ENCODE data around the gene SLCO3A1.

SLCO3A1 gene

GRCh38 chr15:91853511-91853947, at the start of gene SLCO3A1:
TSS of gene SLCO3A1 (plus strand) at chr15:91853708.
- peak; percentile 10 for DNase-seq

GRCh38 chr15:91807122-91807521, 46.4 kb upstream of the SLCO3A1 start:
- DNase-seq: no peak

DNA sequence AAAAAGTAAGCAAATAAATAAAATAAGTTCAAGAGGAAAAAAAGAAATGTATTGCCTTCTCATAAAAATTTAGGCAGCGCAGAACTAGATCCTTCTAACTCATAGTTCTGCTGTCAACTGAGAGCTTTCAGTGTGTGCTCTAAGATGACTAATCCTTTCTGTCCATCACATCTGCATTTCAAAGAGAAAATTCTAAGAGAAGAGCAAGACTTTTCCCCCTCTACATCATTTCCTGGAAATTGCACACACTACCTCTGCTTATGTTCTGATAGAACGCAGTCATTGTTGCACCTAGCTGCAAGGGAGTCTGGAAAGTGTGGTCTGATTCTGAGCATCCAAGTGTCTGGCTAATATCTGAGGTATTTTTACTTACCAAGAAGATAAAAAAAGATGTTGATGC, 39.6 kb upstream of the SLCO3A1 start:
- no peak for DNase-seq

DNA sequence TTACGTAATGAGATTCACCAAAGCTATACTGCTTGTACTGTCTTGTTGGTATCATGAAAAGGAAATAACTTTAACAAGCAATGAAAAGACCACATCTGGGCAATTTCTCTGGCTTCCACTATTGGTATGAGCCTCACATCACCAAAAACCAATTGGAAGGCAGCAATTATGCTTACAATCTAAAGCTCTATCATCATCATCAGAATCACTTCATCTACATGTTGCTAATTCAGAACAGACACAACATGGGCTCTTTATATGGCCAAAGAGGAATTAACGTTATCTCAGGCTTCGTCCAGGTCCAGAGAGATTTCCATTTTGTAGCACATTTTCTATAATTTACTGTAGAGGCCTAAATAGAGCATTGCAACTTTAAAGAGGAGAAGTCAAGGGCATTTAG, 36.6 kb upstream of the SLCO3A1 start:
- DNase-seq: no peak

- DNase-seq: no peak
Measured at GRCh38 chr15:91821458-91821857, 32.0 kb upstream of the SLCO3A1 start.

- DNase-seq: no peak
Measured at GRCh38 chr15:91824256-91824655, 29.3 kb upstream of the SLCO3A1 start.

DNA sequence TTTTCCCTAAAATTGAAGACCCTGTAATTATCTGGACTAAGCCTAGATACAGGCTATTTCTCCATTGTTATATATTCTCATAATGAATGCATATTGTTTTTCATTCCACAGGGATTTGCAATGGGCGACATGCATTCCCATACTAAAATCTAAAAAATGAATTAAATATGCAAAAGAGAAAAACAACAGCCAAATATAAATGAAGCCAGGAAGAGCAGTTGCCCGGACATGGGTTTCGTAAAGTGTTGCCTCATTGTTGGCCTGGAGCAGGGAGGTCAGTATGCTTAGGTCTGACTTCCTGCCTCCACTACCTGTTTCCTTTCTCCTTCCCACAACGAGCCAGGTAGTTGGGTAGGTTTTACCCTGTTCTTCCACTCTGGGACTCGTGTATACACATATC, 27.1 kb upstream of the SLCO3A1 start:
- DNase-seq: no peak

DNA sequence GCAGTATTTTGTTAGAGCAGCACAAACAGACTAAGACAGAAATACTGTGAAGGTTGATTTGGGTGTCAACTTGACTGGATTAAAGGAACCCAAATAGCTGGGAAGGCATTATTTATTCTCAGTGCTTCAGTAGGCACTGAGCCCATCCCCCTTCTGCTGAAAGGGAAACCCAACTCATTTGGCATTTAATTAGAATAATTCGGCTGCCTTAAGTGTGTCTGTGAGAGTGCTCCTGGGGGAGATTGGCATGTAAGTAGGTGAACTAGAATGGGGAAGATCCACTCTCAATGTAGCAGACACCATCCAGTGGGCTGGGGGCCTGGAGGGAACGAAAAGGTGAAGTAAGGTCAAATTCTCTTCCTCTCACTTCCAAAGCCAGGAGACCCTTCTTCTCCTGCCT, 20.5 kb upstream of the SLCO3A1 start:
- DNase-seq: no peak

DNA sequence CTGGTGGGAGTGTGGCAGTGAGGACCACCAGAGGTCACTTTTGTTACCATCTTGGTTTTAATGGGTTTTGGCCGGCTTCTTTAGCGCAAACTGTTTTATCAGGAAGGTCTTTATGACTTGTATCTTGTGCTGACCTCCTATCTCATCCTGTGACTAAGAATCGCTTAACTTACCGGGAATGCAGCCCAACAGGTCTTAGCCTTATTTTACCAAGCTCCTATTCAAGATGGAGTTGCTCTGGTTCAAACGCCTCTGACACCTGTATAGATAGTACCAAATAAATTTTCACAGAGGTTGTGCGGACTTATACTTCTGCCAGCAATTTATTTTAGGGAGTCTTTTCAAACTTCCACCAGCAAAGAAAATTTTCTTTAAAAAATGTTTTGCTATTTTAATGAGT, 13.6 kb upstream of the SLCO3A1 start:
- no peak for DNase-seq

DNA sequence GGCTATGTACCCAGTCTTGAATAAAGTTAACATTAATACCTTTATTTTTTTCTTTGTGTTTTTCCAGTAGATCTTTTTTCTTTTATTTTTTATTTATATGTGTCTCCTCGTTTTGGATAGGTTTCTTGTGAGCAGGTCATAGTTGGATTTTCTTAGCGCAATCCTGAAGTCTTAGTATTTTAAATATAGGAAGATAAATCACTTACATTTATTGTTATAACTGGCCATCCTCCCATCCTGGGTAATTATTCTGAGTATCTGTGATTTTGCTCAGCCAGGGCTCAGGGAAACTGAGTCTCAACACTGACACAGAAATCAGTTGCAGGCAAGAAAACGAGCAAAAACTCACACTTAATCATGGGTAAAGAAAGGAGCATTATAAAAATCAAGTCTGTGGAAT, 11.6 kb upstream of the SLCO3A1 start:
- no peak for DNase-seq

GRCh38 chr15:91844341-91844740, 9.2 kb upstream of the SLCO3A1 start:
- DNase-seq: no peak

DNA sequence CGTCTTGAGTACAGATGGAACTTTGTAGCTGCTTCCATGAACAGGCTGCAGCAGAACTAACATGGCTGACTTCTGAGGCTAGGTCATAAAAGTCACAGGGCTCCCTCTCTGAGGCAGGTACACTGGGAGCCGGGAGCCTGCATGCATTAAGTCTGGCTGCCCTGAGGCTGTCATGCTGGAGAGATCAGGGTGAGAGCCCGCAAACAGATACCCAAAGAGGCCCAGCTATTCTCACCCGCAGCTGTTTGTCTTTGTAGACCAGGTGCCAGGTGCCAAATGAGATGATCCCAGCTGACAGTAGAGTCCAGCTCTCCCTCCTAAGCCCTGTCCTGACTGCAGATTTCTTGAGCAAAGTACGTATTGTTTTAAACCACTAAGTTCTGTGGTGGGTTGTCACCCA, 8.6 kb upstream of the SLCO3A1 start:
- peak; percentile 53 for DNase-seq

- no peak for DNase-seq
Measured at GRCh38 chr15:91845720-91846119, 7.8 kb upstream of the SLCO3A1 start.

DNA sequence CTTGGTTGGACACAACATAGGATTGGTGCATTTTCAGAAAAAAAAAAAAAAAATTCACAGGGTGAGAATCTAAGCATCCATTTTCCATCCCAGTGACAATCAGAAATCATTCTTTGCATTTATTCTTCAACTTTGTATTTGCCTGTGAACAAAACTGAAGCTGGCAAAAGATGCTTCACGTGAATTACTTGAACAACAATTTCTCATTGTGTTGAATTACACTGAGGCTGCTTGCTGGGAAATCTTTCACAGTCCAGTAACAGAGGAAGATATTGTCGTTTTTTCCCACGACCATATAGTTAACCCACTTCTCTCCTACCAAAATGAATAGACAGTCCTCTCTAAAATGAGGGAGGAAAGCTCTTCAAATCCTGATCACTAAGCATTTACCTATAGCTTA, 4.3 kb upstream of the SLCO3A1 start:
- DNase-seq: no peak

- DNase-seq: no peak
Measured at GRCh38 chr15:91849749-91850161, 3.8 kb upstream of the SLCO3A1 start.

- peak; percentile 27 for DNase-seq
Measured at GRCh38 chr15:91852741-91853510, 582 bp upstream of the SLCO3A1 start.

- DNase-seq: peak; percentile 40
Measured at GRCh38 chr15:91853948-91854638, 585 bp downstream of the SLCO3A1 start.

- peak; percentile 56 for DNase-seq
Measured at GRCh38 chr15:91854639-91854990, 1.1 kb downstream of the SLCO3A1 start.

- DNase-seq: peak; percentile 50
Measured at GRCh38 chr15:91855241-91855640, 1.7 kb downstream of the SLCO3A1 start.

DNA sequence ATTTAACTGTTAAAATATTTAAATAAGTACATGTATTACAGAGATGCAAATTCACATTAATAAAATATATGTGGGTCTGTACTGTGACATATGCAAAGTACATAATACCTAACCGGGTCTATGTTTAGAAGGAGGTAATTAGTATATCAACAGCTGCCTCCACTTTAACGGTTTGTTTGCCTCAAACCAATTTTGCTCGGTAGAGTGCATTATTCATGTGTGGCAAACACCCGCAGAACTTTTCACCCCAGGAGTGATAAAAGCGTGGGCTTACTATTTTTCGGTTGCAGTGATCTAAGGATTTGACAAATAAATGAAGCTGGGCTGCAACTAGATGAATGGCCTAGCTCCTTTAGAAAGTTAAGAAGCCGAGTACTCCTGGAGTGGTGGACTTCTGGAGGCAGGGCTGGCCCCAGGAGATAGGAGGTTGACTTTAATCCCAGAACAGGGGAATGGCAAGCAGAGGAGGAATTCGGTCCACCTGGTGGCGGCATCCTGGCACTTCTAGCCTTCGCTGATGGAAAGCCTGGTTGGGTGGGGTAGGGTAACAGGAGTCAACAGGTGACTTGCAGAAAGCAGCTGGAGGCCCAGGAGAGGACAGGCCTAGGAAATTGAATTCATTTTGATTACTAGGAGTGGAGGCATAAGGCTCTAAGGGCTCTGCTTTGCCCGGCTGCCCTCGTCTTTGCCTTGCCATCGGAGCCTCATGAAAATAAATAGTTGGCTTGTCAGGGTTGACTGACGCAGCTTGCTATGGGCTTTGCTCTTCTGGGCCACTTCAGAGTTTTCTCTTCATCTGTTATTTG, 2.4 kb downstream of the SLCO3A1 start:
- peak; percentile 97 for DNase-seq

- no peak for DNase-seq
Measured at GRCh38 chr15:91857224-91857585, 3.7 kb downstream of the SLCO3A1 start.

- DNase-seq: no peak
Measured at GRCh38 chr15:91857772-91858171, 4.3 kb downstream of the SLCO3A1 start.

- DNase-seq: no peak
Measured at GRCh38 chr15:91860498-91860897, 7.0 kb downstream of the SLCO3A1 start.

GRCh38 chr15:91861223-91861622, 7.7 kb downstream of the SLCO3A1 start:
- no peak for DNase-seq
